Measurements from ENCODE around the gene NCK1.
"Not testable (repeated sequence)": the region's sequence is repeated elsewhere in the genome, so short reads cannot be mapped to it uniquely, and the experiment has no call there.

Gene NCK1

GRCh38 chr3:136862617-136863322, 762 bp downstream of the NCK1 start:
- peak; percentile 53 for DNase-seq

- DNase-seq: no peak
These were observed 7.3 kb downstream of the NCK1 start for GRCh38 chr3:136869282-136869681.

GRCh38 chr3:136872258-136872657, 10.2 kb downstream of the NCK1 start:
- DNase-seq: not testable (repeated sequence)

GRCh38 chr3:136879510-136879909, 17.5 kb downstream of the NCK1 start:
- DNase-seq: not testable (repeated sequence)

GRCh38 chr3:136882571-136882970, 20.6 kb downstream of the NCK1 start:
- no peak for DNase-seq

GRCh38 chr3:136883967-136884720, 22.1 kb downstream of the NCK1 start:
- DNase-seq: peak; percentile 84

- no peak for DNase-seq
These were observed 23.6 kb downstream of the NCK1 start for GRCh38 chr3:136885357-136886213.

- no peak for DNase-seq
These were observed 27.9 kb downstream of the NCK1 start for GRCh38 chr3:136889947-136890346.

GRCh38 chr3:136891934-136892855, 30.2 kb downstream of the NCK1 start:
- no peak for DNase-seq

GRCh38 chr3:136893848-136894443, 31.9 kb downstream of the NCK1 start:
- DNase-seq: no peak

GRCh38 chr3:136897171-136897570, 35.2 kb downstream of the NCK1 start:
- DNase-seq: not testable (repeated sequence)

- no peak for DNase-seq
These were observed 36.5 kb downstream of the NCK1 start for GRCh38 chr3:136898549-136898948.

- no peak for DNase-seq
These were observed 36.9 kb downstream of the NCK1 start for GRCh38 chr3:136898954-136899353.

- DNase-seq: no peak
These were observed 37.7 kb downstream of the NCK1 start for GRCh38 chr3:136899622-136900158.

- DNase-seq: not testable (repeated sequence)
These were observed 38.7 kb downstream of the NCK1 start for GRCh38 chr3:136900694-136901093.

GRCh38 chr3:136901391-136901790, 39.4 kb downstream of the NCK1 start:
- no peak for DNase-seq

- not testable (repeated sequence) for DNase-seq
These were observed 40.5 kb downstream of the NCK1 start for GRCh38 chr3:136902530-136902929.

- DNase-seq: no peak
These were observed 41.9 kb downstream of the NCK1 start for GRCh38 chr3:136903899-136904298.

- DNase-seq: no peak
These were observed 42.7 kb downstream of the NCK1 start for GRCh38 chr3:136904746-136905145.

GRCh38 chr3:136905549-136905948, 43.5 kb downstream of the NCK1 start:
- DNase-seq: no peak

- no peak for DNase-seq
These were observed 44.7 kb downstream of the NCK1 start for GRCh38 chr3:136906725-136907124.

GRCh38 chr3:136908297-136908696, 46.3 kb downstream of the NCK1 start:
- DNase-seq: no peak

Measured in NCI-H2171 (cell line).